ENCODE data around the gene TNS1. TPM values are rescaled to one million over a fixed set of nuclear protein-coding genes. Genes with fewer than 3 reads are reported as not detected.

The TNS1 gene
- total RNA-seq, 2 experiments from 2014 or later: 0.15 to 0.61 TPM

GRCh38 chr2:217889656-217890055 lies 113.1 kb downstream of the TNS1 start:
- POLR2A ChIA-PET: no interaction called here
- CTCF ChIA-PET: interaction anchor here (2.3 kb wide), 1 partner anchor 9 kb away, joined by 5 read pairs; no protein-coding TSS in a partner anchor

GRCh38 chr2:217887841-217888701 lies 114.7 kb downstream of the TNS1 start:
- ChIA-PET POLR2A (no interaction called here), CTCF (interaction anchor here (2.3 kb wide), 1 partner anchor 99 kb away, joined by 16 read pairs; no protein-coding TSS in a partner anchor)

GRCh38 chr2:217886720-217887309 lies 116.0 kb downstream of the TNS1 start:
- ChIA-PET CTCF (interaction anchor here (0.7 to 2.9 kb wide), 6 partner anchors 9 to 103 kb away, joined by 3 to 16 read pairs (median 3); no protein-coding TSS in a partner anchor), POLR2A (no interaction called here)

GRCh38 chr2:217886091-217886490 lies 116.7 kb downstream of the TNS1 start:
- CTCF ChIA-PET: interaction anchor here (0.7 to 2.9 kb wide), 4 partner anchors 15 to 101 kb away, joined by 3 to 16 read pairs (median 8); no protein-coding TSS in a partner anchor

GRCh38 chr2:217884985-217885384 lies 117.8 kb downstream of the TNS1 start:
- CTCF ChIA-PET: interaction anchor here (0.6 to 2.9 kb wide), 4 partner anchors 94 to 109 kb away, joined by 3 to 14 read pairs (median 4); no protein-coding TSS in a partner anchor

More at GRCh38 chr2:217886091-217886490, 116.7 kb downstream of the TNS1 start:
- POLR2A ChIA-PET: no interaction called here

GRCh38 chr2:217880891-217881290 lies 121.9 kb downstream of the TNS1 start:
- CTCF ChIA-PET: interaction anchor here (1.2 to 1.3 kb wide), 2 partner anchors 10 to 95 kb away, joined by 4 to 5 read pairs; no protein-coding TSS in a partner anchor
- POLR2A ChIA-PET: no interaction called here

More at GRCh38 chr2:217884985-217885384, 117.8 kb downstream of the TNS1 start:
- POLR2A ChIA-PET: no interaction called here

- CTCF ChIA-PET: interaction anchor here (1.2 to 1.3 kb wide), 2 partner anchors 10 to 95 kb away, joined by 4 to 5 read pairs; no protein-coding TSS in a partner anchor
Observed at GRCh38 chr2:217880287-217880889, 122.4 kb downstream of the TNS1 start.

GRCh38 chr2:217878915-217879590 lies 123.7 kb downstream of the TNS1 start:
- ChIA-PET POLR2A (no interaction called here), CTCF (no interaction called here)

More at GRCh38 chr2:217880287-217880889, 122.4 kb downstream of the TNS1 start:
- POLR2A ChIA-PET: no interaction called here

GRCh38 chr2:217877866-217878265 lies 124.9 kb downstream of the TNS1 start:
- ChIA-PET CTCF (interaction anchor here (0.8 kb wide), 1 partner anchor 9 kb away, joined by 3 read pairs; no protein-coding TSS in a partner anchor), POLR2A (no interaction called here)

- ChIA-PET POLR2A (no interaction called here), CTCF (no interaction called here)
Observed at GRCh38 chr2:217876253-217876570, 126.6 kb downstream of the TNS1 start.

GRCh38 chr2:217875556-217876252 lies 127.1 kb downstream of the TNS1 start:
- ChIA-PET POLR2A (no interaction called here), CTCF (no interaction called here)

- POLR2A ChIA-PET: no interaction called here
- CTCF ChIA-PET: no interaction called here
Observed at GRCh38 chr2:217875138-217875537, 127.7 kb downstream of the TNS1 start.

GRCh38 chr2:217873371-217873770 lies 129.4 kb downstream of the TNS1 start:
- CTCF ChIA-PET: no interaction called here
- POLR2A ChIA-PET: no interaction called here

- ChIA-PET CTCF (no interaction called here), POLR2A (no interaction called here)
Observed at GRCh38 chr2:217872319-217872718, 130.5 kb downstream of the TNS1 start.

- POLR2A ChIA-PET: no interaction called here
- CTCF ChIA-PET: interaction anchor here (1.2 kb wide), 2 partner anchors 16 to 82 kb away, joined by 3 to 4 read pairs; no protein-coding TSS in a partner anchor
Observed at GRCh38 chr2:217870528-217871011, 132.2 kb downstream of the TNS1 start.

GRCh38 chr2:217868911-217869334 lies 133.9 kb downstream of the TNS1 start:
- ChIA-PET POLR2A (interaction anchor here (0.6 kb wide), 1 partner anchor 1133 kb away, joined by 7 read pairs; no protein-coding TSS in a partner anchor), CTCF (no interaction called here)

GRCh38 chr2:217868265-217868892 lies 134.4 kb downstream of the TNS1 start:
- ChIA-PET POLR2A (interaction anchor here (0.6 kb wide), 1 partner anchor 1132 kb away, joined by 7 read pairs; no protein-coding TSS in a partner anchor), CTCF (no interaction called here)

GRCh38 chr2:217866457-217866856 lies 136.3 kb downstream of the TNS1 start:
- POLR2A ChIA-PET: no interaction called here
- CTCF ChIA-PET: no interaction called here
